ENCODE measurements around the gene PTPMT1.

DNA sequence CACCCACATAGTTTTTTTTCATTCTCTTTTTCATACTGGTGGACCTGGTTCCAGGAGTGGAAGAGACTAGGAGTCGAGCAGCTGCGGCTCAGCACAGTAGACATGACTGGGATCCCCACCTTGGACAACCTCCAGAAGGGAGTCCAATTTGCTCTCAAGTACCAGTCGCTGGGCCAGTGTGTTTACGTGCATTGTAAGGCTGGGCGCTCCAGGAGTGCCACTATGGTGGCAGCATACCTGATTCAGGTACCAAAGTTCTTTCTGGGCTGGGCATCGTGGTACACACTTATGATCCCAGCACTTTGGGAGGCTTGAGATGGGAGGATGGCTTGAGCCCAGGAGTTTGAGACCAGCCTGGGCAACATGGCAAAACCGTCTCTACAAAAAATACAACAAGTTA lies 4.2 kb downstream of the PTPMT1 start:
- TF ChIP-seq, protein P1, sequence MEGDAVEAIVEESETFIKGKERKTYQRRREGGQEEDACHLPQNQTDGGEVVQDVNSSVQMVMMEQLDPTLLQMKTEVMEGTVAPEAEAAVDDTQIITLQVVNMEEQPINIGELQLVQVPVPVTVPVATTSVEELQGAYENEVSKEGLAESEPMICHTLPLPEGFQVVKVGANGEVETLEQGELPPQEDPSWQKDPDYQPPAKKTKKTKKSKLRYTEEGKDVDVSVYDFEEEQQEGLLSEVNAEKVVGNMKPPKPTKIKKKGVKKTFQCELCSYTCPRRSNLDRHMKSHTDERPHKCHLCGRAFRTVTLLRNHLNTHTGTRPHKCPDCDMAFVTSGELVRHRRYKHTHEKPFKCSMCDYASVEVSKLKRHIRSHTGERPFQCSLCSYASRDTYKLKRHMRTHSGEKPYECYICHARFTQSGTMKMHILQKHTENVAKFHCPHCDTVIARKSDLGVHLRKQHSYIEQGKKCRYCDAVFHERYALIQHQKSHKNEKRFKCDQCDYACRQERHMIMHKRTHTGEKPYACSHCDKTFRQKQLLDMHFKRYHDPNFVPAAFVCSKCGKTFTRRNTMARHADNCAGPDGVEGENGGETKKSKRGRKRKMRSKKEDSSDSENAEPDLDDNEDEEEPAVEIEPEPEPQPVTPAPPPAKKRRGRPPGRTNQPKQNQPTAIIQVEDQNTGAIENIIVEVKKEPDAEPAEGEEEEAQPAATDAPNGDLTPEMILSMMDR (IDR thresholded peaks at IDR 0.05; ENCODE audit: low read depth, low read length) = no peak
- no peak for TF ChIP-seq EZH2phosphoT487 (IDR thresholded peaks at IDR 0.05; ENCODE audit: low read depth)

Data from OCI-LY3 (cell line).